IMR-90 (cell line): ENCODE measurements around the gene MTG1.

ENCODE experiments used
- CEBPB ChIP-seq: IDR thresholded peaks from 2 replicates; pipeline ENCODE4 v1.6.1; 2012; ENCODE audit warnings: low read depth, low read length, improper control_type of control experiment
- CTCF ChIP-seq: conservative IDR thresholded peaks from 2 replicates; pipeline ENCODE4 v1.5.1; 2012; ENCODE audit warnings: mild to moderate bottlenecking, low read depth, low read length, improper control_type of control experiment
- ELK1 ChIP-seq: fragments of 150-350 bp; IDR thresholded peaks from 2 replicates; pipeline ENCODE4 v1.6.1; 2016; ENCODE audit warnings: low read depth, mild to moderate bottlenecking, low read length, moderate library complexity, borderline replicate concordance
- FOS ChIP-seq: fragments of 150-350 bp; IDR thresholded peaks from 2 replicates; pipeline ENCODE4 v1.6.1; 2016; ENCODE audit warnings: low read depth, low read length
- MAZ ChIP-seq: IDR thresholded peaks from 2 replicates; pipeline ENCODE4 v1.6.1; 2012; ENCODE audit warnings: low read depth, mild to moderate bottlenecking, low read length, improper control_type of control experiment, moderate library complexity, borderline replicate concordance
- MXI1 ChIP-seq: IDR thresholded peaks from 2 replicates; pipeline ENCODE4 v1.6.1; 2012; ENCODE audit warnings: low read depth, mild to moderate bottlenecking, low read length, moderate library complexity, borderline replicate concordance
- POLR2A ChIP-seq: IDR thresholded peaks from 2 replicates; pipeline ENCODE4 v1.6.1; 2012; ENCODE audit warnings: mild to moderate bottlenecking, low read depth, low read length
- RAD21 ChIP-seq: IDR thresholded peaks from 2 replicates; pipeline ENCODE4 v1.6.1; 2012; ENCODE audit warnings: low read length, improper control_type of control experiment
- RCOR1 ChIP-seq: IDR thresholded peaks from 2 replicates; pipeline ENCODE4 v1.6.1; 2012; ENCODE audit warnings: mild to moderate bottlenecking, low read length, improper control_type of control experiment; ENCODE audit not compliant: insufficient replicate concordance
- RFX5 ChIP-seq: IDR thresholded peaks from 2 replicates; pipeline ENCODE4 v1.8.0; 2012; ENCODE audit warnings: low read depth, mild to moderate bottlenecking, low read length, moderate library complexity
- TF ChIP-seq, protein P1 (sequence below): fragments of 150-350 bp; IDR thresholded peaks from 2 replicates; pipeline ENCODE4 v1.6.1; 2017; ENCODE audit warnings: mild to moderate bottlenecking, antibody characterized with exemption, low read length, low read depth

GRCh38 chr10:133366130-133366478 is 27.9 kb upstream of the MTG1 start:
- no peak for TF ChIP-seq CTCF
- no peak for TF ChIP-seq FOS
- no peak for TF ChIP-seq MXI1
- TF ChIP-seq RAD21: no peak
- TF ChIP-seq CEBPB: no peak
- TF ChIP-seq RFX5: no peak
- no peak for TF ChIP-seq MAZ
- no peak for TF ChIP-seq POLR2A
- no peak for TF ChIP-seq ELK1
- TF ChIP-seq, protein P1, sequence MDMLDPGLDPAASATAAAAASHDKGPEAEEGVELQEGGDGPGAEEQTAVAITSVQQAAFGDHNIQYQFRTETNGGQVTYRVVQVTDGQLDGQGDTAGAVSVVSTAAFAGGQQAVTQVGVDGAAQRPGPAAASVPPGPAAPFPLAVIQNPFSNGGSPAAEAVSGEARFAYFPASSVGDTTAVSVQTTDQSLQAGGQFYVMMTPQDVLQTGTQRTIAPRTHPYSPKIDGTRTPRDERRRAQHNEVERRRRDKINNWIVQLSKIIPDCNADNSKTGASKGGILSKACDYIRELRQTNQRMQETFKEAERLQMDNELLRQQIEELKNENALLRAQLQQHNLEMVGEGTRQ: no peak
- TF ChIP-seq RCOR1: no peak
